ENCODE data around the gene FGF14. TPM values are rescaled to one million over a fixed set of nuclear protein-coding genes. Genes with fewer than 3 reads are reported as not detected.

The FGF14 gene
- polyA plus RNA-seq, 1 donor: 0.04 TPM

DNA sequence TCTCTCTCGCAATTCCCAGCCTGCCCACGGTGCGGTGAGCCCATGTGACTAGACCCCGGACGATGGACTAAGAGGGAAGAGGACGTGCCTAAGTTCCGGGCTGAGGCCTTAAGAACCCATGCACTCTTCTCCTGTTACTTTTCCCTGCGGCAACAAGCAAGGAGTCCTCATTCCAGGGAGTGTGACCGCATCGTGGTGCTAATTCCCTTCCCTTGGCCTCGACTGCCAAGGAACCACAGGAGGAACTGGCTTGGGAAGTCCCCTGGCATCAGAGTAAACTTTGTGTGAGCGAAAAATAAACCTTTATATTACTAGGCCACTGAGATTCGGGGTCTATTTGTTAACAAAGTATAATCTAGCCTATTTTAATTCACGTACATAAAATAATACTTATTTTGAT is 34.0 kb downstream of the FGF14 start:
- DNase-seq: no peak

DNA sequence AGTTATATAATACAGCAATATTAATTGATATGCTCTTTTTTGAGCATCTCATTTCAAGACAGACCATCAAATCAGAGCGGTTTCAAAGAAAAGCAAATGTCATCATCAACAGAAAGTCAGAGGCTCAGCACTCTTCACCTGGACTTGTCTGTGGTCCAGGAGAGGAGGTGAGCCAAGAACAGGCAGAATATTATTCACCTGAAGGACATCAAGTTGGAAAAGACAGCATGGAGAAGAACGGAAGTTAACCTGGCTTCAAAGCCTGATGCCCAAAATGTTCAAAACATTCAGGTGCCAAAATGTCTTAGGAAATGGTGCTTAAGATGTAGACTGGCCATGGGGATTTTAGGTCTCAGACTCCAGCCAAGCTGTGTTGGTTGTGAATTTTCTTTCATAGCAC is 40.7 kb downstream of the FGF14 start:
- DNase-seq: no peak

DNA sequence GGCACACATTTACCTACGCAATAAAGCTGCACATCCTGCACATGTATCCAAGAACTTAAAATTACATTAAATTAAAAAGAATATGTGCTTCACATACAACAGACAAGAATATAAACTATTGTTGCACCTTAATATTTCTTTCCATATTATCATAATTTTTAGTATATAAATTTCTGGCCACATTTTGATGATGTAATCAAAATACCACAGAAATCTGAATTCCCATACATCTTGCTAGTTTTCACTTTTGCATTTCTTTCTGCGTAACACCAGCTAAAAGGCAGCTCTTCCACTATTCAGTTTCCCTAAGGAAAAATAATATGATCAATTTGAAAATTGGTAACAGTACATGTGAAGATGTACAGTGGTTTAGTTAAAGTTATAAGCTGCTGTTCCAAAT is 42.6 kb downstream of the FGF14 start:
- no peak for DNase-seq

DNA sequence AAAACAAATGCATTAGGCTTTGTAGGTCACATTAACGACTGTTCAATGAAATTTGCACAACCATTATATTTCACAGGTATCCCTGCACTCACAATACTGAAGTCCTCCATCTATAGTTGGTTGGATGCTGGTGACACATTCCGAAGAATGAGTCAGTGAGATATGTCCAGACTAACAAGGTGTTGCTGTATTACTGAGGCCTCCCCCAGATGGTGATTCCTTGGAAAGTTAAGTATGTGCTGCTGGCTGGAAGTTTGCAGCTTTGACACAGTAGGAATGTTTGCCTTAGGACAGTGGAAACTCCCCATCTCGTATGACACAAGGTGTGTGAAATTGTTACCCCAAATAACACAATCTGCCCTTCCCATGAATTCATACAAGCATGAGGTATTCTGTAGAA is 46.6 kb downstream of the FGF14 start:
- DNase-seq: no peak

DNA sequence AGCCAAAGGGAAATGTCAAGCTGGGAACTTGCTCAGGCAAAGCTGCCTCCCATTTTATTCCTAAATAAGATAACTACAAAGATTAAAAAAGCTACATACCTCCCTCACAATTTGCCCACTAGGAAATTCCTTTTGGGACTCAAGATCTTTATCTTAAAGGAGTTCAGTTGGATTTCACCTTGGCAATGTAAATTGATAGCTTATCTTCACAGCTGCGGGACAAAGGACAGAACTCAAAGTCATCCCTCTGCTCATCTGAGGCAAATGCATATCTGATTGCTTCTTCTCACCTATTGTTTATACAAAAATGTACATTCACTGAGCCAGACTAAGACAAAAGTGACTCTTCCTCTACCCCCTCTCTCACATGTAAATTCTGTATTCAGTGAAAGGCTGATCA is 47.8 kb downstream of the FGF14 start:
- no peak for DNase-seq

DNA sequence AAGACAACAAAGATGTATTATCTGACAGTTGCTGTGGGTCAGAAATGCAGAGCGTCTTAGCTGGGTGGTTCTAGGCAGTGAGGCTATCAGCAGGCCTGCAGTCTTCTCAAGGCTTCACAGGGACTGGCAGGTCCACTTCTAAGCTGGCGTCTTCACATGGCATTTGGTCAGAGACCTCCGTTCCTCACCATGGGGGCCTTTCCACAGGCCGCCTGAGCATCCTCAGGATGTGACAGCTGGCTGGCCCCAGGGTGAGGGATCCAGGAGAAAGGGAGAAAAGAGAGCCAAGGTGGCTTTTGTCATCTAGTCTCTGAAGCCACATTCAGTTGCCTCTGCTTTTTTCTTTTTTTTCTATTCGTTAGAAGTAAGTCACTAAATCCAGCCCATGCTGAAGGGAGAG is 50.3 kb downstream of the FGF14 start:
- DNase-seq: no peak

DNA sequence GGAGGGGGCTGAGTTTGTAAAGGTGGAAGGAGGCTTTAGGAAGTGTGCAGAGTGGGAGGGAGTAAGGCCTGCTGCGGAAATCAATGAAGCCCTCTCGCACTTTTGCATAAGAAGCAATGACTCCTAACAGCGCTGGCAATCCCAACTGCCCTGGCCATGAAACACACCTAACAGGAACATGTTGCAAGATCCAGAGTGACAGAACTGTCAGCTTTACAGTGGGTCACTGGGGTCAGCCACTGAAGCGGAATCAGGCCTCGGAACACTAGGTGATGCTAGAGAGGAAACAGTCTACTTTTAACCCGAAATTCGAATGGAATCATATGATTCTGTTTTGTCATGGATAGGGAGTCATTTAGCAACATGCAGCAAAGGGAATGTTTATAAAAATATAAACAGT is 54.4 kb downstream of the FGF14 start:
- DNase-seq: no peak

DNA sequence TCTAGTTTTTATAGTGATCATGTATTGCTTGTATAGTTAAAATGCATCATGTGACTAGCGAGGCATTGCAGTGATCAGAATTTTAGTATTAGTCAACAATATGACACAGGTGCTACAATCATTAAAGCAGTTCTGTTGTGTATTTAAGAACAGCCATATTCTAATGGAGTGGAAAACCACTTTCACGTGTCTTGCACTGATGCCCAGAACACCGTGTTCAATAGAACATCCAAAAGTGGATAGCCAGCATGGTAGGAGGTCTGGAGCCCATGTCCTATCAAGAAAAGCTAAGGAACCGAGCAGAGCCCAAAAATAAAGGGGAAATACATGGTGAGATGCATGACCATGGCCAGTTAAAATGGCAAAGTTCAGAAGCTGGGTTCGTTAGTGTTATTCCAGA is 55.1 kb downstream of the FGF14 start:
- no peak for DNase-seq

DNA sequence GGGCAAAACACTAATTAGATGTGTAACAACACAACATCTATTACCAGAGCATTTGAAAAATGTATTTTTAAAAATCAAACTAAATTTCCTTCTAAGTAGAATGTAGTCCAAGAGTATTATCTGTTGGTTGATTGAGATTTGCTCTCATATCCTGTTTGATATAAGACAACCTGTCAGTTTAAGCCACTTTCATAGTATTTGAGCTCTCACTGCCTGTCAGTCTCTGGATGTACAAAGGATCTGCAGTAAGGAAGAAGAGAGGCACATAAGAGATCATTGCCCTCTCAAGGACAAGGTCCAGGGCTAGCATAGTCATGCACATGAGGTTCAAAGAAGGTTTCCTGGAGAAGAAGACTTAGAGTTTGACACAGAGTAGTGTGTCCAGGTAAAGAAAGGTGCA is 57.4 kb downstream of the FGF14 start:
- DNase-seq: no peak

DNA sequence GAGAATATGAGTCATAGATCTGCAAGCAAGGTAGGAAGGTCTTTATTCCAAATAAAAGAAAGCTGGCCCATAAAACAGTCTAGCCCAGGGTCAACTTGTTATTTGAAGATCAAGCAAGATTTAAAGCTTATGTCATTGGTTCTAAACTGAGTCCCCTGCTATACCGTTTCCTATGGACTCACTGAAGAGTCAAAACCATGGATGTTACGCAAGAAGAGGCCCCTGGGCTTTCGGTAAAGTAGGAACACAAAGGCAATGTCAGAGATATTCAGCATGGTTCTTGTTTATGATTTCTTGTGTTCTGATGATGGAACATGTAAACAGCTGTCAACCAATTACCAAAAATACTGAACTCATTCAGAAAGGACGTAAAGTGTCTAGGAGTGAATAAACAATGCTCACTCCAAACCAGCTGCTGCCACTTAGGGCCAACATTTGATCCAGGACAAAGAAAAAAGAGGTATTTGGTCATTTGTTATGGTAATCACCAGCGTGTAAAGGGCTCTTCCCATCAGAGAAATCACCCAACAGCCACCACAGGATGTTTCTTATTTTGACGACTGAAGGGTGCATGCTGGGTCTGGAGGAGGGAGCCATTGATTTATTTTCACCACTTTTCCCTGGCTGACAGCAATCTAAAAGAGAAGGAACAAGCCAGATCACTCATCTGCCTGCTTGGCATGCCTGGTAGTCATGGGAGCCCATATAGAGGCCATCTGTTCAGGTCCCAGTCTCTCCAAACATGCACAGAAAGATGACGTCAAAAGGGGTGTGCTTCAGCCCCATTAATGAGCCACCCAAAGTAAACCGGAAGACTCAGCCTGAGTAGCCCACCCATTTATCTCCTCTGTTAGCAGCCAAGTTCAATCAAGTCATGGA is 68.3 kb downstream of the FGF14 start:
- no peak for DNase-seq

DNA sequence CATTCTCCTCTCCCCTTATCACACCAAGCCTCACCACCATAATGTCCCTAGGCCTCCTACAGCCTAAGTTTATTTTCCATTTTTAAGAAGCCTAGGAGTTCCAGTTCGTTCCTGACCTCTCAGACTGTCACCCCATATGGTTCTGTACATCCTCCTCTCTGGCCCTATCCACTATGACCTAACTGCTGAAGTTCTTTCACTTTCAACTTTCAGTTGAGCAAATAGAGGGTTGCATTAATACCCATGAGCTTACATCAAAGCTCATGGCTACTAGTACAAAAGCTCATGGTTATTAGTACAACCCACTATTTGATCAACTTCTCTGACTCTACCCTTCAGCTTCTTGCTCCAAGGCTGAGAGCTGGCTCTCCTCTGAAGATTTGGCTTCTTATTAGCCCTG is 72.9 kb downstream of the FGF14 start:
- no peak for DNase-seq

DNA sequence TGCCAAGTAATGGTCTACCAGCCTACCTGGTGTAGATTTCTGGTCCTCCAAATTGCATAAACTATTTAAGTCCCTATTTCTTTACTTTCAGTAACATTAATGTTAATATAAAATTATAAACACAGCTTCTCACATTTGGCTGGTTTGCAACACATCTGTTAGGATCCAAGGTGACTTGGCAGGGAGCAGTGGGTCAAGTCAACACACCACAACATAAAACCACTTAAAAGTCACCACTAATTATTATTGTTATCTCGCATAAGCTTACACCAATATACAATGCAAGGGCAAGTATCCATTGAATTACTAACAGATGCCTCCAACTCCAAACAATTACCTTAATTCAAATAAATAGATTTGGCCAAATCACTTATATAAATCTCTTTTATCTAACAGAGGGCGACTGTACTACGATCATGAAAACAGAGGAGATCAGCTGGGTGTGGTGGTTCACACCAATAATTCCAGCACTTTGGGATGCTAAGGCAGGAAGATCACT is 74.7 kb downstream of the FGF14 start:
- no peak for DNase-seq

DNA sequence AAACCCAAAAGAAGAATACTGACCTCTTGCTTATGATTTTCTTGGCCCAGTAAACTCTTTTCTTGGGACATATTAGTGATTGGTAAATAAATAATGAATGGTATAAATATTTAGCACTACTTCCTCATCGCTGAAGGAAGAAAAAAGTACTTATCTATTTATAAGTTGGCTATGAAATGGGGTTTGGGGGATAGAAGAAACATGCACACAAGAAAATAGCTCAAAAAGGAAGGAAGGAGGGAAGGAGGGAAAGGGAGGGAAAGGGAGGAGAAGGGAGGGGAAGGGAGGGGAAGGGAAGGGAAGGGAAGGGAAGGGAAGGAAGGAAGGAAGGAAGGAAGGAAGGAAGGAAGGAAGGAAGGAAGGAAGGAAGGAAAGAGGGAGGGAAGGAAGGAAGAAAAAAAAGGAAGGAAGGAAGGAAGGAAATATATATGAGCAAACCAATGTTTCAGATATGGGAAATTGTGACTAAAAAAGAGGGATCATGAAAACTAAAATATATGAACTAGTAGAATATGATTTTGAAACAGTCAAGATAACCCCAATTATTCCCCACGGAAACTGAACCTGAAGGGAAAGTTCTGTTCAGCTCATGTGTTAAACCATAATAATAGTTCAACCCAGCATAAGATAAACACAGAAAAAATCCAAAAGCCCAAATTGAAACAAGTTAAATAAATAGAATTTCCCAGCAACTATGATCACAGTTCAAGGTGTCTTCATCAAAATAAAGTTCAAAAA is 75.3 kb downstream of the FGF14 start:
- no peak for DNase-seq

DNA sequence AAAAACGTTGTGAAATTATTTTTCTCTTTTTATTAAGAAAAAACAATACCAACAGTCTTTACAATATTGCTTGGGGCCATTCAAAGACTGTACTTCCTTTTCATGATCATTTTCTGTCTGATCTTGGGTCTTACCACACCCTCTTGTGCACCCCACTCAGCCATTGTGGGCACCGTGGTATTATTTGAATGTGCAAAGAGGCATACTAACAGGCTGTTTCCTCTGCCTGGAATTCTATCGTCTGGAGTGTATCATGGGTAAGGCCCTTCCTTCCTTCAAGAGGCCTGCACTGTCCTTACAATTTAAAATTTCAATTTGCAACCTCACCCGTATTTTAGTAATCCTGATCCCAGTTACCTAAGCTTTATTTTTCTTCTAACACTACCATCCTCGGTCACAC is 76.5 kb downstream of the FGF14 start:
- DNase-seq: no peak

DNA sequence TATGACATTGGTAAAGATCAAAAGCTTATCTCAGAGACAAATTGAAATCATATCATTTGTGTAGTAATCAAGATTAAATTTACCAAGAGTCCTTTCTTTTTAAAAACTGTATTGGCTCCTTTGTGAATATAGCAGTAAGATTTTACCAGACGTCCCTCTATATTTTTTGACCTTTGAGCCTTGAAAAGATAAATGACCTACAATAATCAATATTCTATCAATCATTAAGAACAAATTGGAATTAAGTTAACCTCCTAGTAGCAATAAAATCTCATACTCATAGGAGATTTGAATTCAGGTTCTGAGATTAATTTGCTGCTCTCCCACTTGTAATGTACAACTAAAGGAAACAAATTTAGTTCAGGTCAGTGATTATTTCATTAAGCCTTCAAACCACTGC is 78.3 kb downstream of the FGF14 start:
- no peak for DNase-seq

DNA sequence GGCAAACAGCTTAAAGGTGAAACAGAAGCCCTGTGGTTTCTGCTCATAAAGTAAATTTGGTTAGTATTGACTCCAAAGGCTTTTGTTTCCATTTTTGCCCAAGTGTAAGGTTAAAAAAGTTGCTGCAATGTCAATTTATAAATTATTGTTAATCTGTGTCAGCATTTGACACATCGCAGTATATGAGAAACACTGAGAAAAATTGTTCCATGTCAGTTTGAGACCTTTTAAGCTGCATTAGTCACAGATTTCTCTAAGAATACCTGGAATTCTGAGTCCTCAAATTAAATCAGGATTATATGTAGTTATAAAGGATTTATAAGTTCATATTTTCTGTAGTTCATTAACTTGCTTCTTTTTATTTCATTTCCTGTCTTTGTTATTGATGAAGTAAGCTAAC is 78.8 kb downstream of the FGF14 start:
- DNase-seq: no peak

DNA sequence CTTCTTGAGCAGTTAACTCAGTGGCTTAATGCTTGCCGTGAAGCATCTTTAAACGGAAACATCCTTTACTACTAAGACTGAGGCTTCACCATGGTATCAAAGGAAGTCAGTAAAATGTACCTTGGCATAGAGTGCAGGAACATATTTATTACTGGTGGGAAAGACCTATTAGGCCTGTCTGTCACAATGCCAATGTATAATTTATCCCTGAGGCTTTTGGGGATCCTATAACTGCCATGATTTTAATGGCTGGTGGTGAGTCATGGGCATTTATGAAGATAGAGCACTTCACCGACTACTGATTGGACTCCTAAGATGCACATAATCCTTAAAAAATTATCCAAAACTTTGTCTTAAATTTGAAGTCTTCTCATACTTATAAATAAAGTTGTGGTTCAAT is 79.6 kb downstream of the FGF14 start:
- no peak for DNase-seq

DNA sequence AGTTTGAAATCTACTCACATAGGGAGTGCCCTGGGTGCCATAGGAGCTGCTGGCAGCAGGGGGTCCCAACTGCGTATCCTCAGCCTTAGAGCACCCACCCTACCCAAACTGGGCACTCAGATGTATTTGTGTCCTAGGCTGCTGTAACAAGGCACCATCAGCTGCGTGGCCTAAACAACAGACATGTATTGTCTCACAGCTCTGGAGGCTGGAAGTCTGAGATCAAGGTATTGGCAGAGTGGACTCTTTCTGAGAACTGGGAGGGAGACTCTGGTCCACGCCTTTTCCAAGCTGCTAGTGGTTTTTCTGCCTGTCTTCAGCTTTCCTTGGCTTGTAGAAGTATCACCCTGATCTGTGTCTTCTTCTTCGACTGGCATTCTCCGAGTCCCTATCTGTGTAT is 83.6 kb downstream of the FGF14 start:
- DNase-seq: no peak

DNA sequence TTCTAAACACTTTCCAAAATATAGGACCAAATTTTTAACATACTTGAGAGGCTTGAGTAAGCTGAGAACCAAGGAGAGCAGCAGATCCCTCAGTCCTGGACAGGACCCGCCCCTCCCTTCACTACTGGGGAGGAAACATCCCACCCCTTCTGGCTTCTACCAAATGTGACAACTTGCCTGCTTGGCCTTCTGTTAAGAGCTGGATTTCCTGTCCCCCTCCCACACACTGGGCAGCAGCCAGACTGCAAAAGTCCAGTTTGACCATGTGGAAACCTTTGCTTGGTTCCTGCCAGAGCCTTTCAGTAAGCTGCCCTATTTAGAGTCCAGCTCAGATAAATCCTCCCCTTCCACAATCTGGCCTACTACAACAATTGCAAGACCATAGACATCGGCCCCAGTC is 84.3 kb downstream of the FGF14 start:
- peak; percentile 70 for DNase-seq

DNA sequence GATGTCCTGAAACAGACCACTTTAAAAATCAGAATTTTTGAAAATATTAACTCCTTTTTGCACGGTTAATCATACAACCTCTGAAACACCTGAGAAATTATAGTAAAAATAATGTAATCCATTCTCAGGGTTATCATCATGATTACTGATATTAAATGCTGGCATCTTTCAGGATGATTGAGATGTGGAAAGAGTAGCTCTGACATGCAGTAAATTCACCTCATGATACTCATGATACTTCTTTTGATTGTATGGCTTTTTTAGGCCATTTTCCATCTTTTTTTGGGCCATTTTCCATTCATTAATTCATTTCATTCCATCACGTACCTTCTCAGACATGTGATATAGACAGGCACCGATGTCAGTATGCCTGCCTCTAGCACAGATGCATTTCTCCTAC is 85.1 kb downstream of the FGF14 start:
- no peak for DNase-seq

DNA sequence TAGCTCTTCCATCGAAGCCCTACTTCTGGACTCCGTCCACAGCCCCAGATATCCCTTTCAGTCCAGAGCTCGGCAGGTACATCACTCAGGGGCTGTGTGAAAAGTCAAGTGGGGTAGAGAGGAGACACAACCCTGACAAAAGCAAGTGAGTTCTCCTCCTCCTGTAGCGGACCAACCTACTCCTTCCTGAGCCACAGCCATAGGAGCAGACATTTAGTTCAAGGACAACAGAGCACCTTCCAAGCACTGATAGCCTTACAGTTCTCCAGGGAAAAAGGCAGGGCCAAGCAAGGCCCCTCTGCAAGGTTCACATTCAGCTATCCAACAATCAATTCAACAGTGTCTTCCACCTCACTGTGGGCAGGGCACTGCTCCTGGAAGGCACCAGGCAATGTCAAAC is 89.0 kb downstream of the FGF14 start:
- no peak for DNase-seq

DNA sequence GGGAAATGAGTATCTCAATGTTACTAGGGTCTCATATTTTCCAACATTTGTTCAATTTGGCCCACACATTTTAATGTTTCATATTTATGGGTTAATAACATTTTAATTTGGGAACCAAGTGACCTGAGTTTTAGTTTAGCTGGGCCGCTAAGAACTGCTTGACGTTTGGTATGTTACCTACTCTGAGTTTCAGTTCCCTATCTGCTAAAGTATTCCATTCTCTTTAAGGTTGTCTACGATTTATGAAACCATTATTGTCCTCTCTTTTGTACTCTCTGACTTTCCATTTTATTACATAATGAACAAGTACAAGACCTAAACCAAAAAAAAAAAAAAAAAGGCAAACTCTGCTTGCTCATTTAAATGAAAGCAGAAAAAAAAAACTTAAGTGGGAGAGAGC is 89.9 kb downstream of the FGF14 start:
- DNase-seq: no peak

DNA sequence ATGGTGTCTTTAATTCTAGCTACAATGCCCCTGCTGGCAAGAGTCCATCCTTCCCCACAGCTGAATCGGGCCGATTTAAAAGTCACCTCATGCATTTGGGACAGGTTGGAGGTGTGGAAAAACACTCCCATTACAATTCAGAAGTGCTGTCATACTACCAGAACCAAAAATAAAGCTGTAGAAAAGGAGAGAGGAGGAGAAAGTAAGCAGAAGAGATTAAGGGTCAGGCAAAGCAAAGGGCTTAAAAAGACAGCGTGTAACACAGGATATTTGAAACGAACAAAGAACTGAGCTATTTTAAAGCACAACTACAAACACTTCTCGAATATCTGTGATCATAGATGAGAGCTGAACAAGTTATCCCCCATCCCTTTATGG is 90.4 kb downstream of the FGF14 start:
- DNase-seq: no peak
